K562 (cell line): Measurements from ENCODE around the gene ZNF362. TPM values are rescaled to one million over a fixed set of nuclear protein-coding genes. Genes with fewer than 3 reads are reported as not detected.
A peak's percentile ranks its signal among the peaks of the same experiment; 100 is the strongest.

Experiments
- BRD4 ChIP-seq: fragments of 200-600 bp; sonication (generic); IDR thresholded peaks from 2 replicates; pipeline ENCODE4 v1.6.1; 2017; ENCODE audit warnings: inconsistent platforms
- CBX3 ChIP-seq, 2 experiments: IDR thresholded peaks; 1 replicate in 1 of 2; 2 replicates in 1 of 2; pipeline ENCODE4 v1.6.1; 2012; ENCODE audit warnings: inconsistent platforms in 2 of 2, low read length in 2 of 2, borderline replicate concordance in 1 of 2, control low read depth in 1 of 2
- CBX5 ChIP-seq: IDR thresholded peaks from 2 replicates; pipeline ENCODE4 v1.6.1; 2014; ENCODE audit warnings: low read depth, borderline replicate concordance
- CHD4 ChIP-seq: fragments of 200-600 bp; sonication (generic); IDR thresholded peaks from 3 replicates; pipeline ENCODE4 v1.6.1; 2012; ENCODE audit warnings: low read depth, mild to moderate bottlenecking, mixed read lengths, low read length, inconsistent platforms; ENCODE audit not compliant: insufficient read depth, insufficient replicate concordance, poor library complexity, severe bottlenecking
- CTCF ChIP-seq, 3 experiments: IDR thresholded peaks in 2 of 3; conservative IDR thresholded peaks in 1 of 3; 2 replicates each; pipeline ENCODE4 v1.5.1; 2011 to 2012; ENCODE audit warnings: low read length in 3 of 3, mild to moderate bottlenecking in 3 of 3, control low read depth in 2 of 3, improper control_type of control experiment in 1 of 3, inconsistent platforms in 1 of 3, low read depth in 1 of 3, mixed read lengths in 1 of 3, moderate library complexity in 1 of 3; ENCODE audit not compliant: insufficient read depth in 2 of 3
- ELF1 ChIP-seq: fragments of 200-800 bp; sonication (Bioruptor generic); IDR thresholded peaks from 2 replicates; pipeline ENCODE4 v1.6.1; 2016; ENCODE audit warnings: missing genetic modification characterization, missing compliant biosample characterization
- ELF2 ChIP-seq: fragments of 250-450 bp; sonication (Bioruptor Pico); IDR thresholded peaks from 2 replicates; pipeline ENCODE4 v1.5.0; 2021; ENCODE audit warnings: mild to moderate bottlenecking
- MEF2A ChIP-seq: IDR thresholded peaks from 2 replicates; pipeline ENCODE4 v1.6.1; 2011; ENCODE audit warnings: low read depth, mild to moderate bottlenecking, low read length, moderate library complexity; ENCODE audit not compliant: control insufficient read depth
- RFX7 ChIP-seq: fragments of 250-450 bp; sonication (Bioruptor Pico); IDR thresholded peaks from 2 replicates; pipeline ENCODE4 v1.5.1; 2021; ENCODE audit warnings: mild to moderate bottlenecking
- TARDBP ChIP-seq: fragments of 450-650 bp; IDR thresholded peaks from 2 replicates; pipeline ENCODE4 v1.6.1; 2016
- ZEB2 ChIP-seq: fragments of 450-650 bp; IDR thresholded peaks from 2 replicates; pipeline ENCODE4 v1.6.1; 2016
- ZNF253 ChIP-seq: fragments of 250-450 bp; sonication (Bioruptor Pico); conservative IDR thresholded peaks from 2 replicates; pipeline ENCODE4 v1.6.1; 2021; ENCODE audit warnings: mild to moderate bottlenecking
- ZNF280B ChIP-seq: fragments of 250-450 bp; sonication (Bioruptor Pico); IDR thresholded peaks from 2 replicates; pipeline ENCODE4 v1.5.1; 2021; ENCODE audit warnings: mild to moderate bottlenecking
- ZNF318 ChIP-seq, 2 experiments: fragments of 450-650 bp; IDR thresholded peaks; 2 replicates each; pipeline ENCODE4 v1.6.1; 2016; ENCODE audit warnings: mild to moderate bottlenecking in 2 of 2, borderline replicate concordance in 1 of 2, low read depth in 1 of 2, moderate library complexity in 1 of 2
- ZNF551 ChIP-seq: fragments of 250-450 bp; sonication (Bioruptor Pico); IDR thresholded peaks from 2 replicates; pipeline ENCODE4 v1.5.0; 2021; ENCODE audit warnings: mild to moderate bottlenecking, moderate library complexity
- polyA plus RNA-seq, 8 experiments: library from polyadenylated mRNA; depleted of rRNA in 4 of 8; stranded (reverse) in 5 of 8; unstranded in 3 of 8; fragments of >200 nt; fragmentation: Nextera tagmentation in 2 of 8; fragmentation: Illumina TruSeq in 1 of 8; extraction: Ambion mirVana in 2 of 8; extraction: Trizol in 1 of 8; gene quantifications; 2 replicates each; pipeline versions ENCODE4 v1.2.1 to v1.2.3, GENCODE V29; 2011 to 2014; ENCODE audit warnings: inconsistent platforms in 1 of 8, missing spikeins in 1 of 8
- total RNA-seq, 7 experiments: library from RNA; depleted of rRNA in 6 of 7; stranded (reverse); fragments of >200 nt in 6 of 7; fragmentation: Illumina TruSeq in 2 of 7; extraction: Trizol in 2 of 7; gene quantifications; 2 replicates each; pipeline versions ENCODE4 v1.2.1 to v1.2.3, GENCODE V29; 2011 to 2021; ENCODE audit warnings: low replicate concordance in 1 of 7

ZNF362 gene
- total and polyA plus RNA-seq, 9 of the 15 experiments (the other 6 are each of a cell fraction or from before 2014, with no cell fraction given) = 0.01 to 1.1 (median 0.35) TPM; not detected in 1

- no peak for TF ChIP-seq ZNF318 (IDR thresholded peaks at IDR 0.05; ENCODE audit: borderline replicate concordance in 1 of 2, low read depth in 1 of 2)
- no peak for TF ChIP-seq BRD4
- no peak for TF ChIP-seq CHD4
- no peak for TF ChIP-seq RFX7 (CRISPR knock-in tag)
- TF ChIP-seq ELF1 = no peak
- TF ChIP-seq ZNF551 (CRISPR knock-in tag) = no peak
- no peak for TF ChIP-seq MEF2A
- no peak for TF ChIP-seq ELF2 (CRISPR knock-in tag)
- peak in 1 of 2 experiments; percentile 93; a peak in 2 of 3 replicates for TF ChIP-seq CBX3 (IDR thresholded peaks at IDR 0.05; ENCODE audit: borderline replicate concordance in 1 of 2, low read length in 2 of 2)
- TF ChIP-seq CTCF (IDR thresholded peaks at IDR 0.05 in 2 of 3, conservative IDR thresholded peaks at IDR 0.05 in 1 of 3; ENCODE audit: insufficient read depth in 2 of 3, low read depth in 1 of 3, low read length in 3 of 3) = no peak
- TF ChIP-seq ZNF280B = peak; percentile 80
- TF ChIP-seq CBX5 = 0 out of 2 replicates have a peak, but pooled peaks have one; percentile 49
- peak; percentile 57; the same call in 1 of the 2 replicates for TF ChIP-seq ZEB2
- TF ChIP-seq ZNF253 (CRISPR knock-in tag) = no peak
- no peak for TF ChIP-seq TARDBP
Observed at GRCh38 chr1:33224166-33224707, 32.1 kb upstream of the ZNF362 start (continued).
